Loucy (cell line): Measurements from ENCODE around the gene FDX2.
A peak's percentile ranks its signal among the peaks of the same experiment; 100 is the strongest.

Experiments used
- H2AFZ ChIP-seq: fragments of 200-600 bp; sonication (generic); 2 replicates; pipeline ENCODE4 v1.6.0; 2016; ENCODE audit warnings: antibody characterized with exemption, mild to moderate bottlenecking, low read length, moderate library complexity
- H3F3A ChIP-seq: fragments of 200-600 bp; 2 replicates; pipeline ENCODE4 v1.6.0; 2016; ENCODE audit warnings: antibody characterized with exemption, low read depth, mild to moderate bottlenecking
- H3K27me3 ChIP-seq: fragments of 200-600 bp; sonication (generic); 2 replicates; pipeline ENCODE4 v1.6.1; 2014; ENCODE audit warnings: low read length, mild to moderate bottlenecking; ENCODE audit not compliant: insufficient read depth, poor library complexity, severe bottlenecking
- H3K36me3 ChIP-seq: fragments of 200-600 bp; sonication (generic); 2 replicates; pipeline ENCODE4 v1.6.1; 2016; ENCODE audit warnings: low read length; ENCODE audit not compliant: insufficient read depth
- H3K4me1 ChIP-seq: fragments of 200-600 bp; sonication (generic); 2 replicates; pipeline ENCODE4 v1.5.1; 2014; ENCODE audit warnings: low read length, mild to moderate bottlenecking; ENCODE audit not compliant: insufficient read depth, poor library complexity, severe bottlenecking
- H3K4me2 ChIP-seq: fragments of 200-600 bp; sonication (generic); 2 replicates; pipeline ENCODE4 v1.6.0; 2014; ENCODE audit warnings: antibody characterized with exemption, low read length, low read depth, mild to moderate bottlenecking; ENCODE audit not compliant: poor library complexity, severe bottlenecking
- H3K4me3 ChIP-seq: fragments of 200-600 bp; sonication (generic); 2 replicates; pipeline ENCODE4 v1.5.1; 2014; ENCODE audit warnings: low read length, mild to moderate bottlenecking, mixed read lengths; ENCODE audit not compliant: poor library complexity, severe bottlenecking
- H3K79me2 ChIP-seq: fragments of 200-600 bp; sonication (generic); 2 replicates; pipeline ENCODE4 v1.6.1; 2014; ENCODE audit warnings: low read length; ENCODE audit not compliant: insufficient read depth
- H3K9ac ChIP-seq: fragments of 200-600 bp; sonication (generic); 2 replicates; pipeline ENCODE4 v1.6.0; 2014; ENCODE audit warnings: mild to moderate bottlenecking, low read depth, low read length, moderate library complexity; ENCODE audit not compliant: poor library complexity, severe bottlenecking
- H3K9me2 ChIP-seq: fragments of 200-600 bp; sonication (generic); replicated peaks from 2 replicates; pipeline ENCODE4 v1.6.1; 2016; ENCODE audit warnings: low read depth, low read length, mixed read lengths
- H3K9me3 ChIP-seq: fragments of 200-600 bp; sonication (generic); 2 replicates; pipeline ENCODE4 v1.6.1; 2014; ENCODE audit warnings: mild to moderate bottlenecking, antibody characterized with exemption, low read length, low read depth; ENCODE audit not compliant: insufficient read depth
- H4K20me1 ChIP-seq: fragments of 200-600 bp; sonication (generic); 2 replicates; pipeline ENCODE4 v1.6.0; 2014; ENCODE audit warnings: antibody characterized with exemption, low read length, mild to moderate bottlenecking; ENCODE audit not compliant: insufficient read depth, poor library complexity, severe bottlenecking
- EZH2phosphoT487 ChIP-seq: fragments of 200-600 bp; IDR thresholded peaks from 2 replicates; pipeline ENCODE4 v1.6.1; 2018; ENCODE audit warnings: antibody characterized with exemption, mild to moderate bottlenecking, moderate library complexity, borderline replicate concordance
- TF ChIP-seq, protein P1 (sequence below): fragments of 200-600 bp; sonication (generic); conservative IDR thresholded peaks from 2 replicates; pipeline ENCODE4 v1.5.1; 2014; ENCODE audit warnings: mild to moderate bottlenecking, antibody characterized with exemption, low read length

Gene FDX2

DNA sequence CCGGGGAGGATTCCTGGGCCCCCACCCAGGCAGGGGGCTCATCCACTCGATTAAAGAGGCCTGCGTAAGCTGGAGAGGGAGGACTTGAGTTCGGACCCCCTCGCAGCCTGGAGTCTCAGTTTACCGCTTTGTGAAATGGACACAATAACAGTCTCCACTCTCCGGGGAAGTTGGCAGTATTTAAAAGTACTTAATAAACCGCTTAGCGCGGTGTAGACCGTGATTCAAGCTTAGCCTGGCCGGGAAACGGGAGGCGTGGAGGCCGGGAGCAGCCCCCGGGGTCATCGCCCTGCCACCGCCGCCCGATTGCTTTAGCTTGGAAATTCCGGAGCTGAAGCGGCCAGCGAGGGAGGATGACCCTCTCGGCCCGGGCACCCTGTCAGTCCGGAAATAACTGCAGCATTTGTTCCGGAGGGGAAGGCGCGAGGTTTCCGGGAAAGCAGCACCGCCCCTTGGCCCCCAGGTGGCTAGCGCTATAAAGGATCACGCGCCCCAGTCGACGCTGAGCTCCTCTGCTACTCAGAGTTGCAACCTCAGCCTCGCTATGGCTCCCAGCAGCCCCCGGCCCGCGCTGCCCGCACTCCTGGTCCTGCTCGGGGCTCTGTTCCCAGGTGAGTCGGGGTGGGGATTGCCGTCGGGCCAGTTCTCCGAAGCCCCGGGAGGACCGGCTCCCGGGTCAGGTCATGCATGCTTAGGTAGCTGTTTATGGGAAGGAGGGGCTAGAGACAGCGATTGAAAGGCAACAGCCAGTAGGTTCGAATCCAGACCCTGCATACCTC, 45.0 kb downstream of the FDX2 start, which contains the start of gene ICAM1:
ICAM1 (plus strand) TSS at position 505 of the 779 bp plus-strand sequence; CDS start at position 545, 40 bp downstream.
- Histone ChIP-seq H3K9me3 (no peaks in the 10 kb centered on the region), H3K4me1 (peaks cover 21% of the 10 kb centered on the region), H3K36me3 (no peaks in the 10 kb centered on the region), H3F3A (no peaks in the 10 kb centered on the region), H3K79me2 (peaks cover 9% of the 10 kb centered on the region; the same call in 1 of the 2 replicates), H4K20me1 (no peaks in the 10 kb centered on the region), H3K4me3 (peak within 1 kb of the TSS; percentile 73), H3K9ac (peak within 1 kb of the TSS; percentile 75), H3K9me2 (no peaks in the 10 kb centered on the region), H3K27me3 (no peaks in the 10 kb centered on the region), H3K4me2 (peak within 1 kb of the TSS; percentile 70), H2AFZ (peak within 1 kb of the TSS; percentile 85)
- no peak for TF ChIP-seq EZH2phosphoT487
- TF ChIP-seq, protein P1, sequence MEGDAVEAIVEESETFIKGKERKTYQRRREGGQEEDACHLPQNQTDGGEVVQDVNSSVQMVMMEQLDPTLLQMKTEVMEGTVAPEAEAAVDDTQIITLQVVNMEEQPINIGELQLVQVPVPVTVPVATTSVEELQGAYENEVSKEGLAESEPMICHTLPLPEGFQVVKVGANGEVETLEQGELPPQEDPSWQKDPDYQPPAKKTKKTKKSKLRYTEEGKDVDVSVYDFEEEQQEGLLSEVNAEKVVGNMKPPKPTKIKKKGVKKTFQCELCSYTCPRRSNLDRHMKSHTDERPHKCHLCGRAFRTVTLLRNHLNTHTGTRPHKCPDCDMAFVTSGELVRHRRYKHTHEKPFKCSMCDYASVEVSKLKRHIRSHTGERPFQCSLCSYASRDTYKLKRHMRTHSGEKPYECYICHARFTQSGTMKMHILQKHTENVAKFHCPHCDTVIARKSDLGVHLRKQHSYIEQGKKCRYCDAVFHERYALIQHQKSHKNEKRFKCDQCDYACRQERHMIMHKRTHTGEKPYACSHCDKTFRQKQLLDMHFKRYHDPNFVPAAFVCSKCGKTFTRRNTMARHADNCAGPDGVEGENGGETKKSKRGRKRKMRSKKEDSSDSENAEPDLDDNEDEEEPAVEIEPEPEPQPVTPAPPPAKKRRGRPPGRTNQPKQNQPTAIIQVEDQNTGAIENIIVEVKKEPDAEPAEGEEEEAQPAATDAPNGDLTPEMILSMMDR, result no peak

GRCh38 chr19:10270180-10270615, 45.6 kb downstream of the FDX2 start:
- TF ChIP-seq, protein P1, result no peak
- no peak for TF ChIP-seq EZH2phosphoT487
- Histone ChIP-seq H3K79me2 (peaks cover 9% of the 10 kb centered on the region; the same call in 1 of the 2 replicates), H3K36me3 (no peaks in the 10 kb centered on the region), H3K9me2 (no peaks in the 10 kb centered on the region), H2AFZ (peak overlapping the region; percentile 85), H3K27me3 (no peaks in the 10 kb centered on the region), H3F3A (no peaks in the 10 kb centered on the region), H3K9me3 (no peaks in the 10 kb centered on the region), H4K20me1 (no peaks in the 10 kb centered on the region), H3K4me2 (peak overlapping the region; percentile 70), H3K4me3 (peak overlapping the region; percentile 73), H3K9ac (peak overlapping the region; percentile 75), H3K4me1 (peaks cover 21% of the 10 kb centered on the region)

DNA sequence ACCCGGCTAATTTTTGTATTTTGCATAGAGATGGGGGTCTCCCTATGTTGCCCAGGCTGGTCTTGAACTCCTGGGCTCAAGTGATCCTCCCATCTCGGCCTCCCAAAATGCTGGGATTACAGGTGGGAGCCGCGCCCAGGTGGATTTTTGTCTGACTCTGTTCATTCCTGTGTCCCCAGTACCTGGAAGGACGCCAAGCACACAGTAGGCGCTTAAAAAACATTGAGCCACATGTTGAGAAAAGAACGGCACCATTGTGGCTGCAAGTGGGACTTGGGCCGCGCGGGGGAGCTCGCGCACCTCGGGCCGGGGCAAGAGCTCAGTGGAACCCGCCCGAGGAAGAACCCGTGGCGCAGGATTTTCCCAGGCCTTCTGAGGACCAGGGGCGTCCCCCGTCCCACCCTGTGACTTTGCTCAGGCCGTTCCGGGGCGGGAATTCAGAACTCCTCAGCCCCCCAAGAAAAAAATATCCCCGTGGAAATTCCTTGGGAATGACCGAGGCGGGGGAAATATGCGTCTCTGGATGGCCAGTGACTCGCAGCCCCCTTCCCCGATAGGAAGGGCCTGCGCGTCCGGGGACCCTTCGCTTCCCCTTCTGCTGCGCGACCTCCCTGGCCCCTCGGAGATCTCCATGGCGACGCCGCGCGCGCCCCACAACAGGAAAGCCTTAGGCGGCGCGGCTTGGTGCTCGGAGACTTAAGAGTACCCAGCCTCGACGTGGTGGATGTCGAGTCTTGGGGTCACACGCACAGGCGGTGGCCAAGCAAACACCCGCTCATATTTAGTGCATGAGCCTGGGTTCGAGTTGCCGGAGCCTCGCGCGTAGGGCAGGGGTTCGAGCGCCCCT, 46.3 kb downstream of the FDX2 start:
- Histone ChIP-seq H2AFZ (peak overlapping the region; percentile 85), H3K9ac (peak overlapping the region; percentile 75), H3F3A (no peaks in the 10 kb centered on the region), H4K20me1 (no peaks in the 10 kb centered on the region), H3K4me1 (peaks cover 21% of the 10 kb centered on the region), H3K4me2 (peak overlapping the region; percentile 70), H3K9me2 (no peaks in the 10 kb centered on the region), H3K79me2 (peaks cover 9% of the 10 kb centered on the region; the same call in 1 of the 2 replicates), H3K4me3 (peak overlapping the region; percentile 73), H3K9me3 (no peaks in the 10 kb centered on the region), H3K36me3 (no peaks in the 10 kb centered on the region), H3K27me3 (no peaks in the 10 kb centered on the region)
- TF ChIP-seq, protein P1, result peak; percentile 91
- no peak for TF ChIP-seq EZH2phosphoT487
